ENCODE data around the gene RARB.

- TF ChIP-seq CTCF (optimal IDR thresholded peaks at IDR 0.05 in 1 of 3, IDR thresholded peaks at IDR 0.05 in 1 of 3, conservative IDR thresholded peaks at IDR 0.05 in 1 of 3; ENCODE audit: extremely low read depth in 1 of 3, insufficient read depth in 2 of 3, low read length in 3 of 3) (no peak), EZH2 (IDR thresholded peaks at IDR 0.05; ENCODE audit: low read length) (no peak)
These were observed 6.3 kb upstream of the RARB start for GRCh38 chr3:25421747-25422146.
